Fibroblast of mammary gland (primary cell): ENCODE results near the gene FNTB.

Experiments
- DNase-seq: peaks from one replicate; pipeline ENCODE4 v3.0.0-alpha.2; 2010; ENCODE audit warnings: low read depth
- H3K4me3 ChIP-seq: 2 replicates; pipeline ENCODE4 v1.5.1; 2011; ENCODE audit warnings: low read depth, mild to moderate bottlenecking, low read length, moderate library complexity; ENCODE audit not compliant: control insufficient read depth
- TF ChIP-seq, protein P1 (sequence below): conservative IDR thresholded peaks from 2 replicates; pipeline ENCODE4 v1.5.1; 2011; ENCODE audit warnings: low read depth, low read length, inconsistent platforms; ENCODE audit not compliant: control insufficient read depth, insufficient read depth

Gene FNTB

DNA sequence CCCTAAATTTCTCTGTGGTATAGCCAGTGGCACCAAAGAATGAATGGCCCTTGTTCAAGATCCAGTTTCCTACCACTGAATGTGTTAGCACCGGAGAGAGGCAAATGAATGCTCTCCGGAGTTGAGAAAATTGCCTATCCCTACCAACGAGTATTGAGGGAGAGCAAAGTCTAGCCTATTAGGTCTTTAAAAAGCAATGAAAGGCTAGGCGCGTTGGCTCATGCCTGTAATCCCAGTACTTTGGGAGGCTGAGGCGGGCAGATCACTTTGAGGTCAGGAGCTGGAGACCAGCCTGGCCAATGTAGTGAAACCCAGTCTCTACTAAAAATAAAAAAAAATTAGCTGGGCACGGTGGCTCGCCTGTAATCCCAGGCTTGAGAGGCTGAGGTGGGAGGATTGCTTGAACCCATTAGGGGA is 13.7 kb upstream of the FNTB start:
- H3K4me3 ChIP-seq, result no peak overlapping the region
- TF ChIP-seq, protein P1, sequence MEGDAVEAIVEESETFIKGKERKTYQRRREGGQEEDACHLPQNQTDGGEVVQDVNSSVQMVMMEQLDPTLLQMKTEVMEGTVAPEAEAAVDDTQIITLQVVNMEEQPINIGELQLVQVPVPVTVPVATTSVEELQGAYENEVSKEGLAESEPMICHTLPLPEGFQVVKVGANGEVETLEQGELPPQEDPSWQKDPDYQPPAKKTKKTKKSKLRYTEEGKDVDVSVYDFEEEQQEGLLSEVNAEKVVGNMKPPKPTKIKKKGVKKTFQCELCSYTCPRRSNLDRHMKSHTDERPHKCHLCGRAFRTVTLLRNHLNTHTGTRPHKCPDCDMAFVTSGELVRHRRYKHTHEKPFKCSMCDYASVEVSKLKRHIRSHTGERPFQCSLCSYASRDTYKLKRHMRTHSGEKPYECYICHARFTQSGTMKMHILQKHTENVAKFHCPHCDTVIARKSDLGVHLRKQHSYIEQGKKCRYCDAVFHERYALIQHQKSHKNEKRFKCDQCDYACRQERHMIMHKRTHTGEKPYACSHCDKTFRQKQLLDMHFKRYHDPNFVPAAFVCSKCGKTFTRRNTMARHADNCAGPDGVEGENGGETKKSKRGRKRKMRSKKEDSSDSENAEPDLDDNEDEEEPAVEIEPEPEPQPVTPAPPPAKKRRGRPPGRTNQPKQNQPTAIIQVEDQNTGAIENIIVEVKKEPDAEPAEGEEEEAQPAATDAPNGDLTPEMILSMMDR, result no peak
- DNase-seq, result no peak

DNA sequence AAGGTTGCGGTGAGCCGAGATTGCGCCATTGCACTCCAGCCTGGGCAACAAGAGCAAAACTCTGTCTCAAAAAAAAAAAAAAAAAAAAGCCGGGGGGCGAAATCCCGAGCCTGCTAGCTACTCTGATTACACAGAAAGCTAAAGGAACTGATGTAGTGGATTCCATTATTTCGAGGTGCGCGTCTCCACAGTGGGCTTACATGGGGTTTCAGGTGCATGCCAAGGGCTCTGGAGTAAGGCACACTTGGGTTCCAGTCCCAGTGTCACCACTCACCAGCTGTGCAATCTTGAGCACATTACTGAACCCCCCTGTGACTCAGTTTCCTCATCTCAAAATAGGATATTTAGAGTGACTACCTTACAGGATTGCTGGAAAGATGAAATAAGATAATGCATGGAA is 12.9 kb upstream of the FNTB start:
- TF ChIP-seq, protein P1, result no peak
- no peak for DNase-seq

DNA sequence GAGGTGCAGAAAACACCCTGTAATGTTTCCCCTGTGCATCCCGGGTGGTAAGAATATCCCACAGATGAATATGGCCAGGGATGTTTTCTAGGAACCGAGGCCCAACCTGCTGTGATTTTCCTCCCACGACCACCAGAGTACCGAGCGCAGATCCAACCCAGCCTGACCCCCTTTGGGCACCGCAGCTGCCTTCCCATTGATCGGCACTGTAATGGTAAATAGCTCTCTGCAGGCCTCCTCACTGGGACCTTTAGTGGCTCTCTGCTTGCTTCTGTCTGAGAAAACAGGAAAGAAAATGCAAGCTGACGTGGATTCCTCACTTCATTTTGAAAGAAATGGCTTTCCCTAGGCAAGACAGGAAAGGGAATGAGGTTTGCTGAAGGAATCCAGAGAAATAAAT is 12.1 kb upstream of the FNTB start:
- TF ChIP-seq, protein P1, result no peak
- no peak for DNase-seq
- H3K4me3 ChIP-seq, result no peak overlapping the region

More for the DNA sequence above, 12.9 kb upstream of the FNTB start:
- no peak overlapping the region for H3K4me3 ChIP-seq

DNA sequence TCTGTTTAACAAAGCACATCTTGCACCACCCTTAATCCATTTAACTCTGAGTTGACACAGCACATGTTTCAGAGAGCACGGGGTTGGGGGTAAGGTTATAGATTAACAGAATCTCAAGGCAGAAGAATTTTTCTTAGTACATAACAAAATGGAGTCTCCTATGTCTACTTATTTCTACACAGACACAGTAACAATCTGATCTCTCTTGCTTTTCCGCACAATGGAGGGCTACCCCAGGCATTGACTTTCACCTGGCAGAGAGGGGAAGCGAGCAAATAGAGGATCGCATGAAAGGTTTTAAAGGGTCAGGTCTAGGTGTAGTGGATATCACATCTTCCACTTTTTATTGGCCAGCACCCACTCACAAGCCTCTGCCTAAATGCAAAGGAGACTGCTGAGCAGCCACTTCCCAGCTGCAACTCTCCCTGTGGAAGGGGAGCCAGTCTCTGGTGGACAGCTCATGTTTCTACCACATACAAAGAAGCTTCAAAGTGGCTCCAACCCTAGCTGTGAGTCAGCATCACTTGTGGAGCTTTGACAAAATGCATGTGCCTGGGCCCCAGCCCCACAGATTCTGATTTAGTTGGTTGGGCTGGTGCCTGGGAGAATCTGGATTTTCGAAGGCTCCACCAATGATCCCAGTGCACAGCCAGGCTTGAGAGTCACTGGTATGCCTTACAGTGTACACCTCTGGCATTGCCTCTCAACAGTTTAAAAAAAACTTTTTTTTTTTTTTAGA is 7.2 kb upstream of the FNTB start:
- H3K4me3 ChIP-seq, result no peak overlapping the region
- TF ChIP-seq, protein P1, result no peak
- peak; percentile 43 for DNase-seq

GRCh38 chr14:64983439-64984310 is 3.0 kb upstream of the FNTB start:
- DNase-seq, result peak; percentile 67
- TF ChIP-seq, protein P1, result peak; percentile 71
- peak overlapping the region; percentile 18 for H3K4me3 ChIP-seq

- peak overlapping the region; percentile 98 for H3K4me3 ChIP-seq
- TF ChIP-seq, protein P1, result no peak
- no peak for DNase-seq
These were observed 708 bp downstream of the FNTB start for GRCh38 chr14:64987438-64987767.
